ENCODE measurements around the gene KDM5A. TPM values are rescaled to one million over a fixed set of nuclear protein-coding genes. Genes with fewer than 3 reads are reported as not detected.
A peak's percentile ranks its signal among the peaks of the same experiment; 100 is the strongest.
"Not testable (repeated sequence)": the region's sequence is repeated elsewhere in the genome, so short reads cannot be mapped to it uniquely, and the experiment has no call there.

Gene KDM5A
- total RNA-seq, 1 donor from 2014 or later = 79.8 TPM

GRCh38 chr12:388012-388411 is 1.1 kb downstream of the KDM5A start:
- Histone ChIP-seq H3K79me2 (ENCODE audit: insufficient read depth, low read length) (peaks cover 61% of the 10 kb centered on the region), H3K36me3 (ENCODE audit: insufficient read depth, low read length) (peaks cover 10% of the 10 kb centered on the region), H3K9me3 (ENCODE audit: insufficient read depth, low read depth, low read length) (no peaks in the 10 kb centered on the region), H3K9ac (ENCODE audit: low read length) (peak overlapping the region; percentile 99), H3K4me3 (ENCODE audit: insufficient read depth, low read depth, low read length) (peak overlapping the region; percentile 87), H3K27ac (ENCODE audit: low read depth, low read length) (peak overlapping the region; percentile 96), H3K4me2 (ENCODE audit: low read length) (peak overlapping the region; percentile 91), H4K20me1 (ENCODE audit: insufficient read depth, low read length) (peaks cover 44% of the 10 kb centered on the region), H2AFZ (ENCODE audit: low read depth, low read length) (no peak overlapping the region), H3K4me1 (ENCODE audit: insufficient read depth, low read length) (peaks cover 11% of the 10 kb centered on the region), H3K27me3 (ENCODE audit: insufficient read depth, low read length) (no peaks in the 10 kb centered on the region)
- FAIRE-seq (no peak), DNase-seq (ENCODE audit: low read depth) (no peak)
- Mint-ChIP-seq H3K4me3 (ENCODE audit: unreplicated experiment) (peak overlapping the region; percentile 99), H3K36me3 (ENCODE audit: low read depth, unreplicated experiment) (peaks cover 7% of the 10 kb centered on the region), H3K4me1 (ENCODE audit: low read depth, unreplicated experiment) (peaks cover 7% of the 10 kb centered on the region), H3K27ac (ENCODE audit: unreplicated experiment) (peak overlapping the region; percentile 100), H3K27me3 (ENCODE audit: low read depth, unreplicated experiment) (no peaks in the 10 kb centered on the region), H3K9me3 (ENCODE audit: unreplicated experiment) (no peaks in the 10 kb centered on the region)
- no peak for TF ChIP-seq EZH2 (IDR thresholded peaks at IDR 0.05; ENCODE audit: insufficient read depth, low read length)
- TF ChIP-seq, protein P1, sequence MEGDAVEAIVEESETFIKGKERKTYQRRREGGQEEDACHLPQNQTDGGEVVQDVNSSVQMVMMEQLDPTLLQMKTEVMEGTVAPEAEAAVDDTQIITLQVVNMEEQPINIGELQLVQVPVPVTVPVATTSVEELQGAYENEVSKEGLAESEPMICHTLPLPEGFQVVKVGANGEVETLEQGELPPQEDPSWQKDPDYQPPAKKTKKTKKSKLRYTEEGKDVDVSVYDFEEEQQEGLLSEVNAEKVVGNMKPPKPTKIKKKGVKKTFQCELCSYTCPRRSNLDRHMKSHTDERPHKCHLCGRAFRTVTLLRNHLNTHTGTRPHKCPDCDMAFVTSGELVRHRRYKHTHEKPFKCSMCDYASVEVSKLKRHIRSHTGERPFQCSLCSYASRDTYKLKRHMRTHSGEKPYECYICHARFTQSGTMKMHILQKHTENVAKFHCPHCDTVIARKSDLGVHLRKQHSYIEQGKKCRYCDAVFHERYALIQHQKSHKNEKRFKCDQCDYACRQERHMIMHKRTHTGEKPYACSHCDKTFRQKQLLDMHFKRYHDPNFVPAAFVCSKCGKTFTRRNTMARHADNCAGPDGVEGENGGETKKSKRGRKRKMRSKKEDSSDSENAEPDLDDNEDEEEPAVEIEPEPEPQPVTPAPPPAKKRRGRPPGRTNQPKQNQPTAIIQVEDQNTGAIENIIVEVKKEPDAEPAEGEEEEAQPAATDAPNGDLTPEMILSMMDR (IDR thresholded peaks at IDR 0.05; ENCODE audit: insufficient read depth, low read depth, low read length) = no peak

DNA sequence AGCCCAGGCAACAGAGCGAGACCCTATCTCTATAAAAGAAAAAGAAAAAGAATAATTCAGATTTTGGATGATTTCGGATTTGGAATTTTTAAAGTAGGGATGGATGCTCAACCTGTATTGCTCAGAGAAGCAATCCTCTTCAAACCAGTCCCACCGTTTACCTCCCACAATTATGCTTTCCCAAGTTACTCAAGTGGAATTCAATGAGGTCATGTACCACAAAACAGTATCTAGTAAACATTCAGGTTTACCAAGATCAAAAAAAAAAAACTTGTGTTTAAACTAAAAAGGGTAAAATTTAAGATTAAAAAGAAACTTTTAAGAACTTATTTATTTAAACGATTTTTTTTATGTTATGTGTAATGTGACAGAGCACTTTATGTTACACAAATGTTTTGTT is 2.5 kb downstream of the KDM5A start:
- no peak for TF ChIP-seq EZH2 (IDR thresholded peaks at IDR 0.05; ENCODE audit: insufficient read depth, low read length)
- TF ChIP-seq, protein P1 (IDR thresholded peaks at IDR 0.05; ENCODE audit: insufficient read depth, low read depth, low read length) = no peak
- Histone ChIP-seq H3K4me1 (ENCODE audit: insufficient read depth, low read length) (peaks cover 11% of the 10 kb centered on the region), H3K4me2 (ENCODE audit: low read length) (peak overlapping the region; percentile 91), H3K79me2 (ENCODE audit: insufficient read depth, low read length) (peaks cover 62% of the 10 kb centered on the region), H4K20me1 (ENCODE audit: insufficient read depth, low read length) (peaks cover 48% of the 10 kb centered on the region), H3K9me3 (ENCODE audit: insufficient read depth, low read depth, low read length) (no peaks in the 10 kb centered on the region), H3K36me3 (ENCODE audit: insufficient read depth, low read length) (peaks cover 19% of the 10 kb centered on the region), H3K27ac (ENCODE audit: low read depth, low read length) (peak overlapping the region; percentile 96), H2AFZ (ENCODE audit: low read depth, low read length) (no peak overlapping the region), H3K27me3 (ENCODE audit: insufficient read depth, low read length) (no peaks in the 10 kb centered on the region), H3K9ac (ENCODE audit: low read length) (peak overlapping the region; percentile 99), H3K4me3 (ENCODE audit: insufficient read depth, low read depth, low read length) (peak overlapping the region; percentile 87)
- FAIRE-seq (no peak), DNase-seq (ENCODE audit: low read depth) (peak; percentile 63)
- peak overlapping the region; percentile 99 for H3K4me3 Mint-ChIP-seq (ENCODE audit: unreplicated experiment)
- peaks cover 7% of the 10 kb centered on the region for H3K36me3 Mint-ChIP-seq (ENCODE audit: low read depth, unreplicated experiment)
- peaks cover 7% of the 10 kb centered on the region for H3K4me1 Mint-ChIP-seq (ENCODE audit: low read depth, unreplicated experiment)
- no peaks in the 10 kb centered on the region for H3K27me3 Mint-ChIP-seq (ENCODE audit: low read depth, unreplicated experiment)
- no peak overlapping the region for H3K27ac Mint-ChIP-seq (ENCODE audit: unreplicated experiment)
- H3K9me3 Mint-ChIP-seq (ENCODE audit: unreplicated experiment) = no peaks in the 10 kb centered on the region

DNA sequence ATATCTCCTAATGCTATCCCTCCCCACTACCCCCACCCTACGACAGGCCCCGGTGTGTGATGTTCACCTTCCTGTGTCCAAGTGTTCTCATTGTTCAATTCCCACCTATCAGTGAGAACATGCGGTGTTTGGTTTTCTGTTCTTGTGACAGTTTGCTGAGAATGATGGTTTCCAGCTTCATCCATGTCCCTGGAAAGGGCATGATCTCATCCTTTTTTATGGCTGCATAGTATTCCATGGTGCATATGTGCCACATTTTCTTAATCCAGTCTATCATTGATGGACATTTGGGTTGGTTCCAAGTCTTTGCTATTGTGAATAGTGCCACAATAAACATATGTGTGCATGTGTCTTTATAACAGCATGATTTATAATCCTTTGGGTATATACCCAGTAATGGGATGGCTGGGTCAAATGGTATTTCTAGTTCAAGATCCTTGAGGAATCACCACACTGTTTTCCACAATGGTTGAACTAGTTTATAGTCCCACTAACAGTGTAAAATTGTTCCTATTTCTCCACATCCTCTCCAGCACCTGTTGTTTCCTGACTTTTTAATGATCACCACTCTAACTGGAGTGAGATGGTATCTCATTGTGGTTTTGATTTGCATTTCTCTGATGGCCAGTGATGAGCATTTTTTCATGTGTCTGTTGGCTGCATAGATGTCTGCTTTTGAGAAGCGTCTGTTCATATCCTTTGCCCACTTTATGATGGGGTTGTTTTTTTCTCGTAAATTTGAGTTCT is 18.2 kb downstream of the KDM5A start:
- not testable (repeated sequence) for H3K27ac Mint-ChIP-seq (ENCODE audit: unreplicated experiment)

More for the DNA sequence above, 18.2 kb downstream of the KDM5A start:
- not testable (repeated sequence) for H3K4me1 ChIP-seq (ENCODE audit: insufficient read depth, low read length); H3K4me2 ChIP-seq (ENCODE audit: low read length); H3K27me3 ChIP-seq (ENCODE audit: insufficient read depth, low read length); FAIRE-seq; H3K4me3 ChIP-seq (ENCODE audit: insufficient read depth, low read depth, low read length); H3K27ac ChIP-seq (ENCODE audit: low read depth, low read length); H3K4me1 Mint-ChIP-seq (ENCODE audit: low read depth, unreplicated experiment); H3K9ac ChIP-seq (ENCODE audit: low read length); H3K4me3 Mint-ChIP-seq (ENCODE audit: unreplicated experiment); H3K79me2 ChIP-seq (ENCODE audit: insufficient read depth, low read length); DNase-seq (ENCODE audit: low read depth); H3K9me3 ChIP-seq (ENCODE audit: insufficient read depth, low read depth, low read length); H3K27me3 Mint-ChIP-seq (ENCODE audit: low read depth, unreplicated experiment); H2AFZ ChIP-seq (ENCODE audit: low read depth, low read length)
- Mint-ChIP-seq H3K36me3 (ENCODE audit: low read depth, unreplicated experiment) (peaks cover 60% of the 10 kb centered on the region), H3K9me3 (ENCODE audit: unreplicated experiment) (peaks cover 22% of the 10 kb centered on the region)
- peaks cover 11% of the 10 kb centered on the region for H4K20me1 ChIP-seq (ENCODE audit: insufficient read depth, low read length)
- peaks cover 21% of the 10 kb centered on the region for H3K36me3 ChIP-seq (ENCODE audit: insufficient read depth, low read length)
